Ishikawa (cell line): ENCODE results near the gene MYH15.

Experiments used
- EP300 ChIP-seq: IDR thresholded peaks from 2 replicates; pipeline ENCODE4 v1.6.1; 2012; ENCODE audit warnings: borderline replicate concordance
- NFIC ChIP-seq: IDR thresholded peaks from 2 replicates; pipeline ENCODE4 v1.6.1; 2012
- RAD21 ChIP-seq: IDR thresholded peaks from 2 replicates; pipeline ENCODE4 v1.6.1; 2012; ENCODE audit warnings: low read depth
- TAF1 ChIP-seq: IDR thresholded peaks from 2 replicates; pipeline ENCODE4 v1.6.1; 2012; ENCODE audit warnings: low read depth, mild to moderate bottlenecking
- TEAD4 ChIP-seq: IDR thresholded peaks from 2 replicates; pipeline ENCODE4 v1.6.1; 2012
- YY1 ChIP-seq: IDR thresholded peaks from 2 replicates; pipeline ENCODE4 v1.6.1; 2012; ENCODE audit warnings: low read depth
- TF ChIP-seq, protein P1 (sequence below): IDR thresholded peaks from 2 replicates; pipeline ENCODE4 v1.6.1; 2012; ENCODE audit warnings: low read depth, mild to moderate bottlenecking
- TF ChIP-seq, protein P2 (sequence below): IDR thresholded peaks from 2 replicates; pipeline ENCODE4 v1.6.1; 2012
- TF ChIP-seq, protein P3 (sequence below): IDR thresholded peaks from 2 replicates; pipeline ENCODE4 v1.6.1; 2012

DNA sequence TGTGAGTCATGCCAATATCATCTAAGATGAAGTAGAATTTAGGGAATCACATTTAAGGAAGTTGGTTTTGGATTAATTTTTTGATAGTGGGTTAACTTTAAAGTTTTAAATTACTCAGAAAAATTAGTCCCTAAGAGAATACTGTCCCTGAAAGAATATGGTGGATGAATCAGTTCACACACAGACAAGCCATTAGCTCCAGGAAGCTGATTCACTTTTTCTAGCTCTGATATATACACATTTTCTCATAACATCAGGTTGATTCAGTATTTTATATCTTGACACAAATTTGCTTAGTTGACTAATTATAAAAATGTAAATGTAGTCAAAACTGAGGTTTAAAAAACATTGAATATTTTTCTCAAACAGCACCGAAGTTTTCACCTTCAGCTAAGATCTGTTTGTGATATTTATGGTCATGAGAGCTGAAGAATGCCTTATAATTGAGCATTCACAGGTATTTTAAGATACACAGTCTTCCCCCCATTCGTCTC is 55.1 kb downstream of the MYH15 start:
- TF ChIP-seq TAF1: no peak
- TF ChIP-seq, protein P1, sequence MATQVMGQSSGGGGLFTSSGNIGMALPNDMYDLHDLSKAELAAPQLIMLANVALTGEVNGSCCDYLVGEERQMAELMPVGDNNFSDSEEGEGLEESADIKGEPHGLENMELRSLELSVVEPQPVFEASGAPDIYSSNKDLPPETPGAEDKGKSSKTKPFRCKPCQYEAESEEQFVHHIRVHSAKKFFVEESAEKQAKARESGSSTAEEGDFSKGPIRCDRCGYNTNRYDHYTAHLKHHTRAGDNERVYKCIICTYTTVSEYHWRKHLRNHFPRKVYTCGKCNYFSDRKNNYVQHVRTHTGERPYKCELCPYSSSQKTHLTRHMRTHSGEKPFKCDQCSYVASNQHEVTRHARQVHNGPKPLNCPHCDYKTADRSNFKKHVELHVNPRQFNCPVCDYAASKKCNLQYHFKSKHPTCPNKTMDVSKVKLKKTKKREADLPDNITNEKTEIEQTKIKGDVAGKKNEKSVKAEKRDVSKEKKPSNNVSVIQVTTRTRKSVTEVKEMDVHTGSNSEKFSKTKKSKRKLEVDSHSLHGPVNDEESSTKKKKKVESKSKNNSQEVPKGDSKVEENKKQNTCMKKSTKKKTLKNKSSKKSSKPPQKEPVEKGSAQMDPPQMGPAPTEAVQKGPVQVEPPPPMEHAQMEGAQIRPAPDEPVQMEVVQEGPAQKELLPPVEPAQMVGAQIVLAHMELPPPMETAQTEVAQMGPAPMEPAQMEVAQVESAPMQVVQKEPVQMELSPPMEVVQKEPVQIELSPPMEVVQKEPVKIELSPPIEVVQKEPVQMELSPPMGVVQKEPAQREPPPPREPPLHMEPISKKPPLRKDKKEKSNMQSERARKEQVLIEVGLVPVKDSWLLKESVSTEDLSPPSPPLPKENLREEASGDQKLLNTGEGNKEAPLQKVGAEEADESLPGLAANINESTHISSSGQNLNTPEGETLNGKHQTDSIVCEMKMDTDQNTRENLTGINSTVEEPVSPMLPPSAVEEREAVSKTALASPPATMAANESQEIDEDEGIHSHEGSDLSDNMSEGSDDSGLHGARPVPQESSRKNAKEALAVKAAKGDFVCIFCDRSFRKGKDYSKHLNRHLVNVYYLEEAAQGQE: no peak
- TF ChIP-seq EP300: no peak
- no peak for TF ChIP-seq TEAD4
- TF ChIP-seq, protein P2, sequence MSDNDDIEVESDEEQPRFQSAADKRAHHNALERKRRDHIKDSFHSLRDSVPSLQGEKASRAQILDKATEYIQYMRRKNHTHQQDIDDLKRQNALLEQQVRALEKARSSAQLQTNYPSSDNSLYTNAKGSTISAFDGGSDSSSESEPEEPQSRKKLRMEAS: no peak
- TF ChIP-seq YY1: no peak
- no peak for TF ChIP-seq NFIC
- no peak for TF ChIP-seq RAD21
- TF ChIP-seq, protein P3, sequence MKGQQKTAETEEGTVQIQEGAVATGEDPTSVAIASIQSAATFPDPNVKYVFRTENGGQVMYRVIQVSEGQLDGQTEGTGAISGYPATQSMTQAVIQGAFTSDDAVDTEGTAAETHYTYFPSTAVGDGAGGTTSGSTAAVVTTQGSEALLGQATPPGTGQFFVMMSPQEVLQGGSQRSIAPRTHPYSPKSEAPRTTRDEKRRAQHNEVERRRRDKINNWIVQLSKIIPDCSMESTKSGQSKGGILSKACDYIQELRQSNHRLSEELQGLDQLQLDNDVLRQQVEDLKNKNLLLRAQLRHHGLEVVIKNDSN: no peak
